ENCODE measurements around the gene CNTNAP2. TPM values are rescaled to one million over a fixed set of nuclear protein-coding genes. Genes with fewer than 3 reads are reported as not detected.

CNTNAP2 gene
- total RNA-seq, 1 experiment from 2014 or later: 64.5 TPM

DNA sequence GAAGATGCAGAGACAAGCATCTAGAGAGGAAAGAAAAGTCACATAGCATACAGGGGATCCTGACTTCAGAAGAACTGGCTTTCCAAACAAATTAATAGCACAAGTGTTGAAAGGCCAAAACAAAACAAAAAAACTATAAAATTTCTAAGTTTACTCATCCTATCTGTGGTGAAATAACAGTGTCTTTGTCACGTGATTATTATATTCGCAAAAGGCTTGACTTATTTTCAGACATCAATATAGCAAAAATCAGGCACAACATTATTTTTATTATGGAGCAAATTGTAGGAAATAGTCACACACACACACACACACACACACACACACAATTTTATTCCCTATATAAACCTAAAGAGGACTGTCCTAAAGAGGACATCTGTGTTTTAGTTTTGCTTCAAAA lies 272.3 kb downstream of the CNTNAP2 start:
- Histone ChIP-seq H3K4me1 (ENCODE audit: insufficient read depth, low read length) (no peaks in the 10 kb centered on the region), H3K56ac (ENCODE audit: insufficient read length, low read depth, low read length) (no peak overlapping the region), H4K20me1 (ENCODE audit: control insufficient read depth, insufficient read depth, insufficient read length) (no peaks in the 10 kb centered on the region), H3K18ac (ENCODE audit: insufficient read length, low read depth, low read length) (no peak overlapping the region), H4K8ac (replicated peaks; ENCODE audit: insufficient read length, low read depth, low read length) (no peak overlapping the region), H2AK5ac (ENCODE audit: insufficient read length, low read length) (no peak overlapping the region), H3K14ac (ENCODE audit: insufficient read depth, low read length) (no peak overlapping the region), H4K91ac (ENCODE audit: insufficient read length, low read depth, low read length) (no peak overlapping the region), H3K79me1 (ENCODE audit: insufficient read depth, low read depth, low read length, poor library complexity, severe bottlenecking) (no peaks in the 10 kb centered on the region), H3K79me2 (ENCODE audit: insufficient read depth, low read length) (no peaks in the 10 kb centered on the region), H3K4ac (ENCODE audit: low read depth, low read length) (no peak overlapping the region), H2BK20ac (ENCODE audit: low read depth, low read length, poor library complexity, severe bottlenecking) (no peak overlapping the region), H3K9ac (ENCODE audit: extremely low read depth, insufficient read length, low read length) (no peak overlapping the region), H3K23ac (ENCODE audit: insufficient read length, low read depth, low read length) (no peak overlapping the region), H3K4me2 (ENCODE audit: insufficient read depth, insufficient read length, low read length) (no peak overlapping the region), H2BK120ac (ENCODE audit: low read depth, low read length, poor library complexity, severe bottlenecking) (no peak overlapping the region), H3T11ph (ENCODE audit: low read length) (no peak overlapping the region), H3K23me2 (ENCODE audit: insufficient read length, low read depth, low read length, poor library complexity, severe bottlenecking) (no peaks in the 10 kb centered on the region), H2BK15ac (ENCODE audit: low read depth, low read length) (no peak overlapping the region), H3K27me3 (ENCODE audit: insufficient read depth, low read length) (no peaks in the 10 kb centered on the region), H2AFZ (ENCODE audit: low read length) (no peak overlapping the region), H2BK5ac (ENCODE audit: insufficient read length, low read length) (no peak overlapping the region), H4K5ac (ENCODE audit: insufficient read length, low read depth, low read length) (no peak overlapping the region), H2BK12ac (ENCODE audit: insufficient read length, low read depth, low read length) (no peak overlapping the region), H3K9me3 (ENCODE audit: control insufficient read depth, low read depth, low read length) (no peaks in the 10 kb centered on the region), H3K27ac (ENCODE audit: insufficient read length, low read depth, low read length) (no peak overlapping the region)
- WGBS (ENCODE audit: extremely low coverage, insufficient read length, low lambda C conversion rate): no CpG with 5 or more reads among the region's 2 CpGs
- TF ChIP-seq, protein P1, sequence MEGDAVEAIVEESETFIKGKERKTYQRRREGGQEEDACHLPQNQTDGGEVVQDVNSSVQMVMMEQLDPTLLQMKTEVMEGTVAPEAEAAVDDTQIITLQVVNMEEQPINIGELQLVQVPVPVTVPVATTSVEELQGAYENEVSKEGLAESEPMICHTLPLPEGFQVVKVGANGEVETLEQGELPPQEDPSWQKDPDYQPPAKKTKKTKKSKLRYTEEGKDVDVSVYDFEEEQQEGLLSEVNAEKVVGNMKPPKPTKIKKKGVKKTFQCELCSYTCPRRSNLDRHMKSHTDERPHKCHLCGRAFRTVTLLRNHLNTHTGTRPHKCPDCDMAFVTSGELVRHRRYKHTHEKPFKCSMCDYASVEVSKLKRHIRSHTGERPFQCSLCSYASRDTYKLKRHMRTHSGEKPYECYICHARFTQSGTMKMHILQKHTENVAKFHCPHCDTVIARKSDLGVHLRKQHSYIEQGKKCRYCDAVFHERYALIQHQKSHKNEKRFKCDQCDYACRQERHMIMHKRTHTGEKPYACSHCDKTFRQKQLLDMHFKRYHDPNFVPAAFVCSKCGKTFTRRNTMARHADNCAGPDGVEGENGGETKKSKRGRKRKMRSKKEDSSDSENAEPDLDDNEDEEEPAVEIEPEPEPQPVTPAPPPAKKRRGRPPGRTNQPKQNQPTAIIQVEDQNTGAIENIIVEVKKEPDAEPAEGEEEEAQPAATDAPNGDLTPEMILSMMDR (conservative IDR thresholded peaks at IDR 0.05): no peak
- H3K4me3 Mint-ChIP-seq: no peak overlapping the region
- H3K27ac Mint-ChIP-seq: no peak overlapping the region
- DNase-seq: no peak
- H3K4me1 Mint-ChIP-seq: no peaks in the 10 kb centered on the region
- H3K9me3 Mint-ChIP-seq: no peaks in the 10 kb centered on the region
- no peaks in the 10 kb centered on the region for H3K36me3 Mint-ChIP-seq (ENCODE audit: insufficient read depth in 1 of 3, low read depth in 3 of 3)
- no peaks in the 10 kb centered on the region for H3K27me3 Mint-ChIP-seq (ENCODE audit: low read depth)
